Upper lobe of left lung (tissue), 6 donors: ENCODE data around the gene ACR. TPM values are rescaled to one million over a fixed set of nuclear protein-coding genes. Genes with fewer than 3 reads are reported as not detected.
A peak's percentile ranks its signal among the peaks of the same experiment; 100 is the strongest.

Source experiments
- ATAC-seq, 2 donors: fragments of 200-7000 bp; cut with Tn5 transposase; one replicate each; pipeline ENCODE4 v1.9.1; 2022; ENCODE audit warnings: mild to moderate bottlenecking in 2 of 2, moderate library complexity in 2 of 2; ENCODE audit not compliant: low FRiP score in 2 of 2
- DNase-seq, 2 donors: peaks; one replicate each; pipeline ENCODE4 v3.0.0-alpha.2; 2019 to 2020
- H3K27ac ChIP-seq, 4 donors: fragments of 200-600 bp; sonication (generic); one replicate each; pipeline ENCODE4 v1.5.1; 2016 to 2019
- H3K27me3 ChIP-seq, 4 donors: fragments of 200-600 bp; sonication (generic); one replicate each; pipeline ENCODE4 v1.5.1; 2017 to 2019
- H3K36me3 ChIP-seq, 4 donors: fragments of 200-600 bp; sonication (generic); one replicate each; pipeline ENCODE4 v1.5.1; 2016 to 2019
- H3K4me1 ChIP-seq, 4 donors: fragments of 200-600 bp; sonication (generic); one replicate each; pipeline ENCODE4 v1.5.1; 2018 to 2019
- H3K4me3 ChIP-seq, 4 donors: fragments of 200-600 bp; sonication (generic); one replicate each; pipeline ENCODE4 v1.5.1; 2017 to 2019; ENCODE audit warnings: mild to moderate bottlenecking in 2 of 4, moderate library complexity in 1 of 4
- H3K9me3 ChIP-seq, 4 donors: fragments of 200-600 bp; sonication (generic); one replicate each; pipeline ENCODE4 v1.5.1; 2018 to 2019
- EP300 ChIP-seq, 4 donors: sonication (generic); formaldehyde crosslinking; IDR thresholded peaks; one replicate each; pipeline ENCODE4 v1.5.1; 2017; ENCODE audit warnings: antibody characterized with exemption in 4 of 4, control low read depth in 2 of 4
- POLR2A ChIP-seq, 4 donors: fragments of 450-650 bp; IDR thresholded peaks; one replicate each; pipeline ENCODE4 v1.5.1; 2016 to 2017; ENCODE audit warnings: antibody characterized with exemption in 4 of 4, mild to moderate bottlenecking in 2 of 4
- POLR2AphosphoS5 ChIP-seq, 2 donors: sonication (generic); formaldehyde crosslinking; IDR thresholded peaks; one replicate each; pipeline ENCODE4 v1.5.1; 2017; ENCODE audit warnings: antibody characterized with exemption in 2 of 2
- WGBS, 2 donors: methylation state at CpG; one replicate each; pipeline ENCODE4 v1.1.5; 2017 to 2018; 5-methylcytosine and 5-hydroxymethylcytosine counted together
- total RNA-seq, 6 donors: library from RNA; depleted of rRNA in 4 of 6; stranded (reverse); fragments of >200 nt in 4 of 6; gene quantifications; one replicate each; pipeline versions ENCODE4 v1.1.0 to v1.2.1, GENCODE V29; 2016 to 2021
- TF ChIP-seq, protein P1 (sequence below), 6 experiments: fragments of 450-650 bp in 4 of 6; fragments of 200-600 bp in 2 of 6; sonication (generic) in 2 of 6; IDR thresholded peaks; one replicate each; pipeline ENCODE4 v1.5.1; 2016 to 2019; ENCODE audit warnings: antibody characterized with exemption in 6 of 6
- donor health status: DM: no; HTN: no; CAD: no; lungs with moderate emphysema.
- donor health status: DM: no; HTN: yes; CAD: no; lungs with severe emphysema.

The ACR gene
- total RNA-seq, 6 donors from 2014 or later, result 0.71 to 3.9 (median 1.5) TPM

DNA sequence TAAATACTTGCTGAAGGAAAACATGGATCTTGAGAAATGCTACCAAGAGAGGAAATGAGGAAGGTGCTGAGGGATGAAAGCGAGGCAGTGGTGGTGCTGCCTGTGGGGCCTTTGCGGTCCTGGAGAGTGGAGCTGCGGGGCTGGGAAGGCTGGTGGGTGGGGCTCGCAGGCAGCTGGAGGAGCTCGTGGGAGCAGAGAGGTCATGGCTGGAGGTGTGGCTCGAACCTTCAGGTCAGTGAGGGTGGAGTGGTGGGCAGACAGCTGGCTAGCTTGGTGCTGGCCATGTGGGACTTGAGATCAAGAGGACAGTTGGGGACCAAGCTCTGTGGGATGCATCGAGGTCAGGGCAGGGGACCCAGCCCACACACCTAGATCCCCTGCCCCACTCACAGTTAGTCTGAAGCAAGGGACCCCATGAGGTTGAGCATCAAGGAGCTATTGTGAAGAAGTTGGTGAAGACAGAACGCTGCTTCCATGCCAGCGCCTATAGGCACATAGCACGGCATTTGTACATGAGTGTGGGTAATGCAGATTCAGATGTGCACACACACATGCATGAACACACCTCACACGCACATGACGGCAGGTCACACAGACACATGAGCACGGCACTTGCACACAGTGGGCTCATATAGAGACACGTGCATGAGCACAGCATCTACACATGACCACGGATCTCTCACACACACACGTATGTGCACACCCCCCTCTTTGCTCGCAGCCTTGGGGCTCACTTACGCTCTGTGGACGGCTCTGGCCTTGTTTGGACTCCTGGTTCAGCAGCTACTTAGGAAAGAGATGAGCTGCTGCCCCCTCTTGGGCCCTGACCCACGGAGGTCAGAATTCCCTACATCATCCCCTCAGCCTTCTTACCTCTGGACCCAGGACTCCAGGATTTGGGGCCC lies 34.9 kb upstream of the ACR start:
- WGBS, 2 donors, result 82 to 86% methylated on average over 19 to 20 of the region's 20 CpGs
- ATAC-seq (no peak), DNase-seq (no peak)
- H3K4me1 ChIP-seq, result peaks cover 24 to 30% (median 27%) of the 10 kb centered on the region in 4 donors
- no peaks in the 10 kb centered on the region for H3K9me3 ChIP-seq
- no peak overlapping the region for H3K27ac ChIP-seq
- no peaks in the 10 kb centered on the region for H3K27me3 ChIP-seq
- no peak for TF ChIP-seq POLR2AphosphoS5 (IDR thresholded peaks at IDR 0.05)
- TF ChIP-seq EP300 (IDR thresholded peaks at IDR 0.05), result no peak
- no peak for TF ChIP-seq POLR2A (IDR thresholded peaks at IDR 0.05)
- TF ChIP-seq, protein P1, sequence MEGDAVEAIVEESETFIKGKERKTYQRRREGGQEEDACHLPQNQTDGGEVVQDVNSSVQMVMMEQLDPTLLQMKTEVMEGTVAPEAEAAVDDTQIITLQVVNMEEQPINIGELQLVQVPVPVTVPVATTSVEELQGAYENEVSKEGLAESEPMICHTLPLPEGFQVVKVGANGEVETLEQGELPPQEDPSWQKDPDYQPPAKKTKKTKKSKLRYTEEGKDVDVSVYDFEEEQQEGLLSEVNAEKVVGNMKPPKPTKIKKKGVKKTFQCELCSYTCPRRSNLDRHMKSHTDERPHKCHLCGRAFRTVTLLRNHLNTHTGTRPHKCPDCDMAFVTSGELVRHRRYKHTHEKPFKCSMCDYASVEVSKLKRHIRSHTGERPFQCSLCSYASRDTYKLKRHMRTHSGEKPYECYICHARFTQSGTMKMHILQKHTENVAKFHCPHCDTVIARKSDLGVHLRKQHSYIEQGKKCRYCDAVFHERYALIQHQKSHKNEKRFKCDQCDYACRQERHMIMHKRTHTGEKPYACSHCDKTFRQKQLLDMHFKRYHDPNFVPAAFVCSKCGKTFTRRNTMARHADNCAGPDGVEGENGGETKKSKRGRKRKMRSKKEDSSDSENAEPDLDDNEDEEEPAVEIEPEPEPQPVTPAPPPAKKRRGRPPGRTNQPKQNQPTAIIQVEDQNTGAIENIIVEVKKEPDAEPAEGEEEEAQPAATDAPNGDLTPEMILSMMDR (IDR thresholded peaks at IDR 0.05), result no peak
- peaks cover 0 to 76% (median 24%) of the 10 kb centered on the region in 4 donors for H3K36me3 ChIP-seq
- no peak overlapping the region for H3K4me3 ChIP-seq

DNA sequence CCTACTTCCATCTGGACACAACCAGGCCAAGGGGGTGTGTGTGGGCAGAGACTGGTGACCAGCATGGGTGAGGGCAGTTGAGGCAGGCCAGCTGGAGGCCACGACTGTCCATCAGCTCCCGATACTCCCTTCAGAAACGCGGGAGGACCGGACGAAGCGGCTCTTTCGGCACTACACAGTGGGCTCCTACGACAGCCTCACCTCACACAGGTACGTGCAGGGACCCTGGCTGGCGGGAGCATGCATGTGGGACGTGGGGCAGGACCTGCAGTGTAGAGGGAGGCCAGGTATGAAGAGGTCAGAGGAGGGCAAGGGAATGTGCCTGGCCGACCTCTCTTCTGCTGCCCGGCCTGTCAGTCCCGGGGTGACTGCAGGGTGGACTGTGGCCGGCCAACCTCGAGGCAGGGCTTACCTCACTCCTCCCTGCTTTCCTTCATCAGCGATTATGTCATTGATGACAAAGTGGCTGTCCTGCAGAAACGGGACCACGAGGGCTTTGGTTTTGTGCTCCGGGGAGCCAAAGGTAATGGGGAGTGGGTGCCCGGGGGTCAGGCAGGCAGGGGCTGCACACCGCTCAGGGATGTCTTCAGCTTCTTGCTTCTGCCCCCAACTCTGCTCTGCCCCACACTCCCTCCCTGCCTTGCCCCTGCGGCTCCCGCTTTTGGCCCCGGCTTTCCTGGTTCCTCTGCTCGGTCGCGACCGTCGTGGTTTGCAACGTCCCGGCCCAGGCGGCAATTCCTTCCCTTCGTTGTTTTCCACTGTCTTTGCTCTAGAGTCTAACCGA lies 34.1 kb upstream of the ACR start:
- H3K4me3 ChIP-seq, result no peak overlapping the region
- H3K9me3 ChIP-seq, result no peaks in the 10 kb centered on the region
- DNase-seq, result no peak
- no peak for TF ChIP-seq POLR2AphosphoS5 (IDR thresholded peaks at IDR 0.05)
- TF ChIP-seq, protein P1 (IDR thresholded peaks at IDR 0.05), result no peak
- TF ChIP-seq EP300 (IDR thresholded peaks at IDR 0.05), result no peak
- TF ChIP-seq POLR2A (IDR thresholded peaks at IDR 0.05), result no peak
- no peak overlapping the region for H3K27ac ChIP-seq
- peaks cover 0 to 77% (median 20%) of the 10 kb centered on the region in 4 donors for H3K36me3 ChIP-seq
- H3K27me3 ChIP-seq, result no peaks in the 10 kb centered on the region
- H3K4me1 ChIP-seq, result peaks cover 16 to 23% (median 19%) of the 10 kb centered on the region in 4 donors
- no peak for ATAC-seq
- WGBS, 2 donors, result 84 to 87% methylated on average over 33 to 36 of the region's 36 CpGs

DNA sequence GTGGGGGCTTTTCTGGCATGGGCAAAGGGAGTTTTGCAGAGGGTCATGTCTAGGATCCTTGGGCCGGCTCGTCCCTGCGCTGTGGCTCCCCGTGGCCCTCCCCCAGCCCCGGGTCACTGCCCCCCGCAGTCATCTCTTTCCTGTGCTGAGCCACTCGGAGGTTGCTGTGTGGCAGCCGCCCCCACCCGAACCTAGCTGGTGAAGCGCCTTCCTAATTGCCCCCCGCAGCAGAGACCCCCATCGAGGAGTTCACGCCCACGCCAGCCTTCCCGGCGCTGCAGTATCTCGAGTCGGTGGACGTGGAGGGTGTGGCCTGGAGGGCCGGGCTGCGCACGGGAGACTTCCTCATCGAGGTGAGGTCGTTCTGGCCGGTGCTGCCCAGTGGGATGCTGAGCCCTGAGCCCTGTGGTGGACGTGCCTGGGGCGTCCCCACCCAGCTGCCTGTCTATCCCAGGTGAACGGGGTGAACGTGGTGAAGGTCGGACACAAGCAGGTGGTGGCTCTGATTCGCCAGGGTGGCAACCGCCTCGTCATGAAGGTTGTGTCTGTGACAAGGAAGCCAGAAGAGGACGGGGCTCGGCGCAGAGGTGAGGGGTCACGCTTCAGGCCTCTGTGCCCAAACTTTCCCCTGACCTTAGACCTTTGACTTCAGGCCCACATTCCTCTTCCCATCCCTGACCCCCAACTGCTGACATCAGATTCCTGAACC lies 33.3 kb upstream of the ACR start:
- no peaks in the 10 kb centered on the region for H3K9me3 ChIP-seq
- ATAC-seq (no peak), DNase-seq (peak in 1 of 2 donors; percentile 76)
- H3K4me1 ChIP-seq, result peaks cover 9 to 16% (median 12%) of the 10 kb centered on the region in 4 donors
- H3K27me3 ChIP-seq, result no peaks in the 10 kb centered on the region
- peaks cover 0 to 77% (median 19%) of the 10 kb centered on the region in 4 donors for H3K36me3 ChIP-seq
- 88 to 92% methylated on average over 28 to 37 of the region's 37 CpGs for WGBS, 2 donors
- peak overlapping the region in 1 of 4 donors; percentile 22 for H3K27ac ChIP-seq
- no peak for TF ChIP-seq POLR2AphosphoS5 (IDR thresholded peaks at IDR 0.05)
- TF ChIP-seq POLR2A (IDR thresholded peaks at IDR 0.05), result no peak
- no peak overlapping the region for H3K4me3 ChIP-seq

DNA sequence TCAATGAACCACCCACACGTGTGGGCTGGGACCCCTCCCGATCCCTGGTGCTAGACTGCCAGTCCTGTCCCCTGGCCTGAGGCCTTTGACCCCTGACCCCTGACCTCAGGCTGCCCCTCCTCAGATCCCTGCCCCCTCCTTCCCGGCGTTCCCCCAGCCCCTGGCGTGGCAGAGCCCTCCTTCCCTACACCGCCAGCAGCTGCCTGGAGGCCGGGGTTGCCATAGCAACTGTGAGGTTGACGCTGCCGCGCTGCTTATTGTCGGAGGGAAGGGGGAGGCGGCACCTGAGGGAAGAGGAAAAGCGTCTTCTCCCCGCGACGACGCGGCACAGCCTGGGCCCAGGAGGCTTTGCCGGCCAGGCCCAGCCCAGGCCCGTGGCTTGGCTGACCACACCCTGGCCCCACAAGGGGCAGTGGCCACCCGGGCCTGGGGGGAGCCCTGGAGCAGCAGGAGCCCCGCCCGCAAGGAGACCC lies 32.7 kb upstream of the ACR start:
- 37 to 53% methylated on average over 7 to 19 of the region's 23 CpGs for WGBS, 2 donors
- TF ChIP-seq POLR2A (IDR thresholded peaks at IDR 0.05), result no peak
- H3K4me1 ChIP-seq, result peaks cover 3 to 10% (median 7%) of the 10 kb centered on the region in 4 donors
- no peaks in the 10 kb centered on the region for H3K9me3 ChIP-seq
- H3K27ac ChIP-seq, result peak overlapping the region in 1 of 4 donors; percentile 22
- DNase-seq (no peak), ATAC-seq (peak in 1 of 2 donors; percentile 28)
- H3K27me3 ChIP-seq, result no peaks in the 10 kb centered on the region
- no peak overlapping the region for H3K4me3 ChIP-seq
- H3K36me3 ChIP-seq, result peaks cover 0 to 77% (median 18%) of the 10 kb centered on the region in 4 donors

DNA sequence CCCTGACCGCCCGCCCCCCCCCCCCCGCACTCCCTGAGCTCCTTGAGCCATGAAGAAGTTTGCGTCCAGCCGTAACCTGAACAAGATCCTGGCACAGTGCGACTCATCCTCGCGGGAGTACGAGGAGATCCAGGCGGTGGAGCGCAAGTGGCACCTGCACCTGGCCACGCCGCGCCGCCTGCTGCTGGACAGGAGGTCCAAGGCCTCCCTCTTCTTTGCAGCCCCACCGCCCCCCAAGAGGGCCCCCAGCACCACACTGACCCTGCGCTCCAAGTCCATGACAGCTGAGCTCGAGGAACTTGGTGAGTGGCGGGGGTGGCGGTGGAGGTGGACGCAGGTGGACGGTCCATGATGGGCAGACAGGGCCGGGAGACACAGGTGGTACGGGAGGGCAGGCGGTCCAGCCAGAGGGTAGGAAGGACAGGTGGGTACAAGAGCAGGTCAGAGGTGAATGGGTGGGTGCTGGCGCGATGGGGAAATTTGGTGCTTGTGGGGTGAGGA lies 32.1 kb upstream of the ACR start:
- WGBS, 2 donors, result 93% methylated on average over 12 to 24 of the region's 27 CpGs
- TF ChIP-seq POLR2A (IDR thresholded peaks at IDR 0.05), result no peak
- no peak for TF ChIP-seq EP300 (IDR thresholded peaks at IDR 0.05)
- TF ChIP-seq POLR2AphosphoS5 (IDR thresholded peaks at IDR 0.05), result no peak
- TF ChIP-seq, protein P1 (IDR thresholded peaks at IDR 0.05), result no peak
- ATAC-seq (no peak), DNase-seq (no peak)
- no peak overlapping the region for H3K4me3 ChIP-seq
- peaks cover 0 to 76% (median 18%) of the 10 kb centered on the region in 4 donors for H3K36me3 ChIP-seq
- H3K4me1 ChIP-seq, result peaks cover 0 to 9% (median 3%) of the 10 kb centered on the region in 4 donors
- H3K27me3 ChIP-seq, result no peaks in the 10 kb centered on the region
- peak overlapping the region in 1 of 4 donors; percentile 22 for H3K27ac ChIP-seq
- H3K9me3 ChIP-seq, result no peaks in the 10 kb centered on the region
